ENCODE measurements around the gene MGLL. TPM values are rescaled to one million over a fixed set of nuclear protein-coding genes. Genes with fewer than 3 reads are reported as not detected.

The MGLL gene
- total RNA-seq, 4 donors from 2014 or later, result 36.7 to 146 (median 73.5) TPM

DNA sequence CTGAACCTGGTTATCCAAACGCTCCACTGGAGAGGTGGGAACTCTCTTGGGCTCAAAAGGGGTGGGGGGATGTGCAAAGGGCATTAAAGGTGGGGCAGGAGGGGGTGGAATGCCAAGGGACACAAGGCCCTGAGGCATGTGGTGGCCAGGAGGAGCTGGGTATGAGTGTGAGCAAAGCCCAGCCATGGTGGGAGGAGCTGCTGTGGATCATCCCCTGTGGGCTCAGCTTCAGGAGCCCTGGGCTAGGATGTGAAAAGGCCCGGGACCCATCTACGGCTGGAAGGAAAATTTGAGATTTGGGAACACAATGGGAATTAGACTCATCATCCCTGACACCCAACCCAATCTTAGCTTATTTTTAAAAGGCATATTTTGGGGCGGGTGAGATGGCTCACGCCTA, 33.3 kb downstream of the MGLL start:
- TF ChIP-seq POLR2A (IDR thresholded peaks at IDR 0.05), result no peak
- TF ChIP-seq, protein P1, sequence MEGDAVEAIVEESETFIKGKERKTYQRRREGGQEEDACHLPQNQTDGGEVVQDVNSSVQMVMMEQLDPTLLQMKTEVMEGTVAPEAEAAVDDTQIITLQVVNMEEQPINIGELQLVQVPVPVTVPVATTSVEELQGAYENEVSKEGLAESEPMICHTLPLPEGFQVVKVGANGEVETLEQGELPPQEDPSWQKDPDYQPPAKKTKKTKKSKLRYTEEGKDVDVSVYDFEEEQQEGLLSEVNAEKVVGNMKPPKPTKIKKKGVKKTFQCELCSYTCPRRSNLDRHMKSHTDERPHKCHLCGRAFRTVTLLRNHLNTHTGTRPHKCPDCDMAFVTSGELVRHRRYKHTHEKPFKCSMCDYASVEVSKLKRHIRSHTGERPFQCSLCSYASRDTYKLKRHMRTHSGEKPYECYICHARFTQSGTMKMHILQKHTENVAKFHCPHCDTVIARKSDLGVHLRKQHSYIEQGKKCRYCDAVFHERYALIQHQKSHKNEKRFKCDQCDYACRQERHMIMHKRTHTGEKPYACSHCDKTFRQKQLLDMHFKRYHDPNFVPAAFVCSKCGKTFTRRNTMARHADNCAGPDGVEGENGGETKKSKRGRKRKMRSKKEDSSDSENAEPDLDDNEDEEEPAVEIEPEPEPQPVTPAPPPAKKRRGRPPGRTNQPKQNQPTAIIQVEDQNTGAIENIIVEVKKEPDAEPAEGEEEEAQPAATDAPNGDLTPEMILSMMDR (IDR thresholded peaks at IDR 0.05), result no peak
- intact Hi-C loops (cut with DNase I), result no loop called here
- H3K4me1 ChIP-seq, result peaks cover 13 to 90% (median 33%) of the 10 kb centered on the region in 3 donors
- WGBS, 2 donors, result 62 to 76% methylated on average over 4 of the region's 5 CpGs
- H3K4me3 ChIP-seq, result no peak overlapping the region
- no peak for DNase-seq
- H3K9me3 ChIP-seq, result no peaks in the 10 kb centered on the region
- H3K27me3 ChIP-seq, result no peaks in the 10 kb centered on the region
- peak overlapping the region in 1 of 4 donors; percentile 79 for H3K27ac ChIP-seq
- H3K36me3 ChIP-seq, result peaks cover 0 to 54% (median 0%) of the 10 kb centered on the region in 3 donors

DNA sequence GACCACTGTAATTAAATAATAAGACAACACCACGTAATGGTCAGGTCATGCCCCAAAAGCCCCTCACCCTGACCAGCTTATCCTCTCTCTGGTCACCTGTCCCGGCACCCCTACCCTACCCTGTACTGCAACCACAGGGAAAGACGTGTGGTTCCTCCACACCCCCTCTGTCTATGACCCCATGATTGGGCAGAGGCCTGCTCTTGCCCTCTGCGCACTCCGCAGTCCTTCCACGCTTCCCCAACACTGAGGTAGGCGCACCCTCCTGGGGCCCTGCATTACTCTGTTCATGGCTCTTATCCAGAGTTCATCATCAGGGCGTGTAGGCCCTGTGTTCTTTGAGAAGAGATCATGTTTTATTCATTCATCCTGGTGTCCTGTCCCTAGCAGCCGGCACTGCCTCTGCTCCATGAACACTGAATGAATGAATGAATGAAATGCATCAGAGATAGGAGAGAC, 33.8 kb downstream of the MGLL start:
- Histone ChIP-seq H3K4me3 (no peak overlapping the region), H3K36me3 (peaks cover 0 to 53% (median 0%) of the 10 kb centered on the region in 3 donors), H3K9me3 (no peaks in the 10 kb centered on the region), H3K27ac (peak overlapping the region in 3 of 4 donors; percentile 60 to 79 (median 60)), H3K27me3 (no peaks in the 10 kb centered on the region), H3K4me1 (peaks cover 13 to 86% (median 33%) of the 10 kb centered on the region in 3 donors)
- TF ChIP-seq, protein P1 (IDR thresholded peaks at IDR 0.05), result no peak
- TF ChIP-seq POLR2A (IDR thresholded peaks at IDR 0.05), result no peak
- intact Hi-C loops (cut with DNase I), result no loop called here
- no peak for DNase-seq
- WGBS, 2 donors, result 72 to 76% methylated on average over 8 to 9 of the region's 9 CpGs

DNA sequence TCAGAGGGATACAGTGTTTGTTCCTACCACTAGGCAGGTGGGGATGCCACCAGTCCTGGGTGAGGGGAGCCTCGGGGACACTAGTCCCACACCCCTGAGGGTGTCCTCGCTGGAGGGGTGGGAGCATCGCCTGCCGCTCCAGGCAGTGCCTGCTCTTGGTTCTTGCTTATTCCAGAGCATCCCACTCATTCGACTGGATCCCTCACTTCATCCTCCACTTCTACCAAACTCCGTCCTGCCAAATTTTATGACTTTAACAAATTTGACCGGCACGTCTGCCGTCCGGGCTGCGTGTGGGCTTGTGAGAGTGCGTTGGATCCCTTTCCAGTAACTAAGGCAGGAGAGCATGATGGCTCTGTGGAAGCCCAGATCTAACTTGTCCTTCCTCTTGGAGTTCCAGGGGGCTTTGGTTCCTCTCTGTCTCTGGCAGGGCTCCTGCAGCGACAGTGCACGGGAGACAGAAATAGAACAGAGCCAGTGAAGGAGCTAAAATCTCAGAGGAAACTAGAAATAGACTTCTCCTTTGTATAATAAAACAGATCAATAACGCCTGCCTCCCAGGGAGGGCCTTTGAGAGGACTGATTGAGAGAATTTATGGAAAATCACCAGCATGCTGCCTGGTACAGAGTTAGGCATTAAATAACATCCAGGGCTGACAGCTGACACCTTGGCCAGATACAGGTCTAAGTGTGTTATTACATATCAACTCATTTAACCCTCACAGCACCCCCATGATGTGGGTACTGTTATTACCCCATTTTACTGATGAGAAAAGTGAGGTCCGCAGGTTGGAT, 34.5 kb downstream of the MGLL start:
- no peak overlapping the region for H3K4me3 ChIP-seq
- peaks cover 0 to 53% (median 0%) of the 10 kb centered on the region in 3 donors for H3K36me3 ChIP-seq
- no peak for DNase-seq
- H3K27ac ChIP-seq, result peak overlapping the region; percentile 49 to 79 (median 60)
- TF ChIP-seq, protein P1 (IDR thresholded peaks at IDR 0.05), result no peak
- no peak for TF ChIP-seq POLR2A (IDR thresholded peaks at IDR 0.05)
- no peaks in the 10 kb centered on the region for H3K27me3 ChIP-seq
- WGBS, 2 donors, result 70 to 78% methylated on average over 13 to 16 of the region's 16 CpGs
- intact Hi-C loops (cut with DNase I), result no loop called here
- H3K4me1 ChIP-seq, result peaks cover 13 to 79% (median 33%) of the 10 kb centered on the region in 3 donors
- H3K9me3 ChIP-seq, result no peaks in the 10 kb centered on the region

DNA sequence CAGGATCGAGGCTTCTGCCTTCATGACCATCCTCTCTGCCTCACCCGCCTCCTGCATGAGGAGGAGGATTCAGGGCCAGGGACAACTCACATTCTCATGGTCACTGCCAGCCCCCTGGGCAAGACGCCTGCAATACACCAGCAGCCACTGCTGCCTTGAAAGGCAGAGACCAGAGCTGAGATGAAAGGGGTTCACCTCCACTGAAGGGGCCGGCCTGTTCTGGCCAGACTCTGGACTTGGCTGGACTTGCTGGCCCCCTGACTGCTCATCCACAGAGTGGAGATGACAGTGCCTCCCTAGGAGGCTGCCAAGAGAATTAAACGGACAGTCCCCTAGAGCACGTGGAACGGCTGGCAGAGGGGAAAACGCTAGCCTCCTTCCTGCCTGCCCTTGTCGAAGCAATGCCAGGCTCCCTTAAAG, 35.2 kb downstream of the MGLL start:
- H3K4me1 ChIP-seq, result peaks cover 13 to 75% (median 29%) of the 10 kb centered on the region in 3 donors
- TF ChIP-seq POLR2A (IDR thresholded peaks at IDR 0.05), result no peak
- TF ChIP-seq, protein P1 (IDR thresholded peaks at IDR 0.05), result no peak
- intact Hi-C loops (cut with DNase I), result no loop called here
- H3K9me3 ChIP-seq, result no peaks in the 10 kb centered on the region
- H3K27me3 ChIP-seq, result no peaks in the 10 kb centered on the region
- peaks cover 0 to 59% (median 0%) of the 10 kb centered on the region in 3 donors for H3K36me3 ChIP-seq
- H3K27ac ChIP-seq, result peak overlapping the region; percentile 49 to 79 (median 60)
- 52 to 80% methylated on average over 1 to 5 of the region's 9 CpGs for WGBS, 2 donors
- no peak for DNase-seq
- no peak overlapping the region for H3K4me3 ChIP-seq

Measured in esophagus squamous epithelium (tissue), 5 donors.